NCI-H2171 treated with DMSO at 0.1 percent for 48 hours (cell line): ENCODE data around the gene ASB1.
A peak's percentile ranks its signal among the peaks of the same experiment; 100 is the strongest.

Source experiments
- DNase-seq: peaks from one replicate; lab custom pipeline; 2025; lab: John Stamatoyannopoulos, UW

The ASB1 gene, protein sequence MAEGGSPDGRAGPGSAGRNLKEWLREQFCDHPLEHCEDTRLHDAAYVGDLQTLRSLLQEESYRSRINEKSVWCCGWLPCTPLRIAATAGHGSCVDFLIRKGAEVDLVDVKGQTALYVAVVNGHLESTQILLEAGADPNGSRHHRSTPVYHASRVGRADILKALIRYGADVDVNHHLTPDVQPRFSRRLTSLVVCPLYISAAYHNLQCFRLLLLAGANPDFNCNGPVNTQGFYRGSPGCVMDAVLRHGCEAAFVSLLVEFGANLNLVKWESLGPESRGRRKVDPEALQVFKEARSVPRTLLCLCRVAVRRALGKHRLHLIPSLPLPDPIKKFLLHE

DNA sequence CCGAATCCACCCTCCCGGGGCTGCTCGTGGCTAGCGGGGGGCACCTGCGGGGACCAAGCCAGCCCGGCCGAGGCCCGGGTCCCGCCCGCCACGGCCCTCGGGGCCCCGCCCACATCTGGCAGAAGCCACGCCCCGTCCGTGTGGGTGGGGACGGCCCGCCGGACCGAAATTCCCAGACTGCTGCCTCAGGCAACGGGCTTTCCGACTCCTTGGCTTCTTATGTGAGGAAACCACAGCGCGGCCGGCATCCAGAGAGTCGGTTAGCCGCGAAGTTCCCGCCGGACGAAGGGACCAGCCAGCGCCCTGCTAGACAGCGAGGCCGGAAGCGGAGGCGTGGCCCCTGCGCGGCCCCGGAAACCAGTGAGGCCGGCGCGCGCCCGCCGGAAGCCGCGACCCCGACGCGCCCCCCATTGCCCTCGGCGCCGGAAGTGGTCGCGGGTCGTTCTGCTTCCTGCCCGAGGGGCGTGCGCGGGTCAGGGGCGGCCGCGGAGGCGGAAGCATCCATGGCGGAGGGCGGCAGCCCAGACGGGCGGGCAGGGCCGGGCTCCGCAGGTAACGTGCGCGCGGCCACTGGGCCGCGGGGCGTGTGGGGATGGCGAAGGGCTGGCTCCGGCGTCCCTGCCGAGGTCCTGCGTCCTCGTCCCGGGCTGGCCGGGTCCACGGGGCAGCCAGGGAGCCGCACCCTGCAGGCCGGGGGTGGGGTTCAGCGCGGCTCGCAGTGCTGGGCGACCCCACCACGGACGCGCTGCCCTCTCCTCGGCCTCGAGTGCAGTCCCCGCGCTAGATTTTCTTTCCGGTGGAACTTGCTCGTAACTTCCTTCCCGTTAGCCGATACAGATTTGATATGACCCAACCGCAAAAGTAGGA lies at the start of gene ASB1:
TSS of gene ASB1 (plus strand) at position 360 of the 867 bp plus-strand sequence. CDS start at position 504, 144 bp downstream.
- peak; percentile 58 for DNase-seq

DNA sequence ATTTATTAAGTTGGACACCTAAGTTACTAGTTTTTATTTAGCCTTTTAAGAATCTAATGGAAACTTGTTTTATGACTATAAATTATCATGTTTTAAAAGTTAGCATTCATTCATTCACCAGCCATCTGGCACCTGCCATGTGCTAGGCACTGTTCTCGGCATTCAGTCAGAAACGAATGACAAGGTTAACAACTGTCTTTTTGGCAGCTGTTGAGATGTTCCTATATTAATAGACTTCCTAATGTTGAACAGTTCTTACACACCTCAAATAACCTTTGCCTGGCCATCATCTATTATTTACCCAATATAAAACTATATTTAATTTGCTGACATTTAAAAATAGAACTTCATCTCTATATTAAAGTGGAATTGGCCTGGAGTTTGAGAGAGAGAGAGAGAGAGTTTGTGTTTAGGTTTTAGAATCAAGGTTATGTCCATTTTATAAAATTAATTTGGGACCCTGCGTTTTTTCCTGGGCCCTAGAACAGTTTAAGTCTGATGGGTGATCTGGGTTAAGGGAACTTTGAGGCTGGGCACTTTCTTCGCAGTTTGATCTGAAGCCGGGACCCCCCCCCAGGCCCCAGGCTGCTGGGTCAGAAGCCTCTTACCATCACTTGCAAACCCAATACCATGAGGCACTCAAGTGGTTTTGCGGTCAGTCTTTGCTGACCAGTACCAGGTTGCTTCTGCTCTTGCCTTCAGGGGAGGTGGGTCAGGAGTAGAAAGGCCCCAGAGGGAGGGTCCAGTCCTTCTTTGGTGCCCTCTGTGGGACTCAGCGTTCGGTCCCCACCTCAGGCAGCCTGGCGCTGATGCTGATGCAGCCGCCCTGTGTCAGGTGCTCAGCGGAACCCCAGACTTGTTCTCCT lies 48.3 kb upstream of the ASB1 start:
- peak; percentile 39 for DNase-seq

DNA sequence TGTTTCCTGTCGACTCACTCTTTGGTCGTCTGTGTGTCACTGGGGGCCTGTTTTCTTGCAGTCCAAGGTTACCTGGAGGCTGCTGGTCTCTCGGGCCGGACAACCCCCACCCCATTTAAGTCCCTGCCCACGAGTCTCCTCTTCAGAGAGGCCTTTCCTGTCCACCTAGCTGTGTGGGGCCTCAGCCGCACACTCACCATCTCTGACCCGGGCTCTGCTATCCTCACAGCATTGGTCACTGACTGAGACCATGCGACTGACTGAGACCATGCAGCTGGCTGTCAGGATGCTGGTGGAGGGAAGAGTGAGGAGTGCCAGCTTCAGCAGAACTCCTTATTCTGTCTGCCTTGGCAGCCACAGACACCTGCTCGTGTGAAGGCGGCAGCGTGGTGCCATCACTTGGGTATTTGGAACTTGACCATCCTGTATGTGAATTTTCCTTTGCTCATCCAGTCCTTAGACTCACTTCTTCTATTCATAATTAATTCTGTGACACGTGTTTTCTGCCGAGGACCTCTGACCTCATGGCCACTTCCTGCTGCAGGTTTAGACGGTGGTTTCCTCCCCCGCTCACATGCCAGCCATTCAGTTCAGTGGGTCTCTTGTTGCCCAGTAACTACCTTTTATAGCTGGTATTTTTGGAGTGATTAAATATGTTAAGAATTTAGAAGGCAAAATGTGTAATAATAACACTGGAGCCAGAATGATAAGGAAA lies 47.5 kb upstream of the ASB1 start:
- DNase-seq = no peak

DNA sequence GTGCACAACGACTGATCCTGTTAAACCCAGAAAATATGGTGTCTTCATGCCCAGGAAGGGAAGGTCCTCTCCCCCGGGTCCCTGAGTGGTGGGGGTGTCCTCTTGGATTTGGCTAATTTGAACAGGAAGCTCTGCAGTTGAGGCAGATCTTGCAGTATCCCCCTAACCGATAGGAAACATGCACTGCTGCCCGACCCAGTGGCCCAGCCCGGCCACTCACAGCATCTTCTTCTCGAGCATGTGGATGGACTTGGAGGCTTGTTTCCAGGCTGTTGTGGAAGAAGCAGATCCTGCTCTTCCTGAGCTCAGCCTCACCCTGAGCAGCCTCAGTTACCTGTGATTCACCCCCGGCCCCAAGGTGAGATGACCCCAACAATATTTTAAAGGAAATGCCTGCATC lies 46.4 kb upstream of the ASB1 start:
- no peak for DNase-seq

DNA sequence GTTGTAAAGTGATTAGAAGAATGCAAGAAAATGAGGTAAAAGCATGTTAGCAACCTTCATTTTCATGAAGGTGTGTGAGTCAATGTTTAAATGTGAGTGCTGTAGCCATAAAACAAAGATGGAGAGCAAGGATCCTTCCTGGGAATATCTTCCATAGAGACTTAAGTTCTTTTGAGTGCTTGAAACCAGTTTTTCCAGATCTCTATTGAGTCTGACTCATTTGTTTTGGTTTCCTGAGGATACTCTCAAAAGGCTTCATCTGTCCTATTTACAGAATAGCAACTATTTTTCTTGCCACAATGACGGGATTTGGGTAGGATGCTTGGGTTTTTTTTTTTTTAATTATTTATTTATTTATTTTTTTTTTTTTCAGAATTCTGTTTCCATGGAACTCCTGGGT lies 45.9 kb upstream of the ASB1 start:
- DNase-seq = no peak

DNA sequence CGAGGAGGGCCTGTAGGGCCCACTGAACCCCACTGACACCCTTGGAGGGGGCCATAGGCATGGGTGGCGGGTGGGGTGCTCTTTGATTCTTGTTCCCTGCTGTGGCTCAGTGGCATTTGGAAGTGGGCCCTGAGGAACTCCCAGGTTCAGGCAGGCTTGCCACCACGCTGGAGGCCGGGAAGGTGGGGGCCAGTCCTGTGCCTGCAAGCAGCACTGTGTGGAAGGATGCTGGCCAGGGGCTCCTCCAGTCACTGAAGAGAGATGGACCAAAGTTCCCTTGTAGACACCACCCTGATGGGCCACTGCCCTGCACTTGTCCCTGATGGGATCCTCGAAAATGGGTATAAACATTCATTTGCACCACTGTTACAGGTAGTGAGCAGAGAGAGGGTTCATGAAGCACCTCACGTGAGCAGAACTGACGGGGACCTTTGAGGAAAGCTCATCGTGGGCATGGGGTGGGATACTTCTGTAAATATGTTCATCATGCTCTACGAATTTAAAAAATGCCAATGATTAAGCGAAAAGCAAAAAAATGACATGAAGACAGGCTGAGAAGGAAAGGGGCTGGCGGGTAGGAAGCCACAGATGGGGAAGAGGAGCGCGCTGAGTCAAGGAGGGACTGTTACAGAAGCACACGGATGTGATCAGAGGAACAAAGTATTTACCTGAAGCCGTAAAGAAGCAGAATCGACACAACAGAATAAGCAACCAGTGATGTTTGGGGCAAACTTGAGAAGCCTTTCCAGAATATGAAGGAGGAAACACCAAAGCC lies 45.2 kb upstream of the ASB1 start:
- DNase-seq = no peak

DNA sequence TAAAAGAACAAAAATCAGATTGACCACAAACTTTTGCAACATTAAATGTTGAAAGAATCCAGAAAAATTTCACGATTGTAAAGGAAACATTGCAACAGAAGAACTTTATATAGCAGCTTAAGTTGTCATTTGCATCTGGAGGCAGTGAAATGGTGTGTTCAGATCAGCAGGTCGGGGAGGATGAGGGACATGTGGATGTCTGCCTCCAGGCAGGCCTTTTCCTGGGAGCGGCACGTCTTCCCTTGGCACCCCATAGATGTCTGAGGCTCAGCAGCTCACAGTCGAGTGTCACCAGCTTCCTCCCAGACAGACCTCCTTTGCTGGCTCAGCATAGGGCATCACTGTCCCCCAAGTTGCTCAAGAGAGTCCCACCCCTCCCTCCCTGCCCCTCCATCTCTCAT lies 44.3 kb upstream of the ASB1 start:
- DNase-seq = no peak

DNA sequence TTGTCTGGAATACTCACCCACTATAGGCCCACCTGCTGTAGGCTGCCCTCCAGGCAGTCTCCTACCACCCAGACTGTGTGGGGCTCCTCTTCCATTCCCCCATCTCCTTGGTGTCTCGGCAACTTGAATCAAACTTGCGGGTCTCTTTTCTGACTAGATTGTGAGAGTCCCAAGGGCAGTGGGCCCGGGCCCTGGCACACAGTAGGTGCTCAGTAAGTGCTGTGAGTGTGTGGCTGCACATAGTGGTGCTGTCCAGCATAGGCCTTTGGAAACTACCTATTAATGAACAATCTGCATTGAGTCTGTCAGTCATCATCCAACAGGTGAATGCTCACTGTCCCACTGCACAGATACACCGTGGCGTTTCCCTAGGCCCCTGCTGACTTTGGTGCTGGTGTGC lies 43.6 kb upstream of the ASB1 start:
- no peak for DNase-seq

DNA sequence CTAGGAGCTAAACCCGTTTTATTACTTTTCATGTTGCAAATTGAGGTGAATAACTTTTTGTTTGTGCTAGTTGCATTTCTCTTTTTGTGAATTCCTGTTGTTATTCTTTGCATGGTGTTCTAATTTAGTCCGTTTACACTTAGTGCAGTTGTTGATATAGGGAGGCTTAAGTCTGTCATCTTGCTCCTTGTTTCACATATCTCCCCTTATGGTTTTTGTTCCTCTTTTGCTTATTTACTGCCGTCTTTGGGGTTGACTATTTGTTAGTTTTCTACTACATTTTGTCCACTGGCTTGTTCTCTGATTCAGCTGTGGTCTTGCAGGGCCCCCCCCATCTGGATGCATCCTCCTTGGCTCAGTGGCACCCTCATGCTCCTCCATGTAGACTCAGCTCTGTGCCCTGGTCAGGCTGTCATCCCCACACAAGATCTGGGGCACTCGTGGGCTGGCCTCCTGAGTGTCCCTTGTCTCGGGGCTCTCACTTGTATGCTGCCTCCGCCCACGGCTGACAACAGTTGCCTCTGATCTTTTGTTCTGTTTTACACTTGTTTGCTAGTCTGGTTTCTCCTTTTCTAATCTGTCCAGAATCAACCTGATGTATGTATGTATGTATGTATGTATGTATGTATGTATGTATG lies 42.9 kb upstream of the ASB1 start:
- DNase-seq = no peak

DNA sequence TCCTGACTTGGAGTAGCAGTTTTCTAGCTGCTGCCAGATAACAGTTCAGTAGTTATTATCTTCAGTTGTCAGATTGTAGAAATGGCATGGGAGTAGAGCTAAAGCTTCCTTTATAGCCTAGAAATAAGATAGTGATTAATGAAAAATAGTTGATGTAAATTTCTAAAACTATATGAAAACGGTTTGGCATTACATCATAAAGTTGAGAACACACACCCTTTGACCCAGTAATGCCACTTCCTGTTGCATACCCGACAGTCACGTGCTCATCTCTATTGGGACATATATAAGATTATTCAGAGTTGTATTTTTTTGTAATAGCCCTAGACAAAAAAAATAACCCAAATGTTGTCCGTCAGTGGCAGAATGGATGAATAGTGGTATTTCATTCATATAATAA lies 39.4 kb upstream of the ASB1 start:
- DNase-seq = no peak

DNA sequence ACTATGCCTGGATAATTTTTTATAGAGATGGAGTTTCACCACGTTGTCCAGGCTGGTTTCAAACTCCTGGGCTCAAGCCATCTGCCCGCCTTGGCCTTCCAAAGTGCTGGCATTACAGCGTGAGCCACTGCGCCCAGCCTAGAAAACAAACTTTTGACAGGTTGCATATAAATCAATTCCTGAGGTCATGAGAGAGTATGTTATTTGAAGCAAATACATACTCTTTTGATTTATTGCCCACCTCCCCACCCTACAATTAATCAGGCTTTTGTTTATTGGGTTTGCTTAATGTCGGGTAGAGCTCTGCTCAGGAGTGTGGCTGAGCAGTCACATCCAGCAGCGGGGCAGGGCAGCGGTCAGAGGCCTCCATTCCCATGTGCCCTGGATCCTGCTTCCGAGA lies 37.9 kb upstream of the ASB1 start:
- DNase-seq = no peak

DNA sequence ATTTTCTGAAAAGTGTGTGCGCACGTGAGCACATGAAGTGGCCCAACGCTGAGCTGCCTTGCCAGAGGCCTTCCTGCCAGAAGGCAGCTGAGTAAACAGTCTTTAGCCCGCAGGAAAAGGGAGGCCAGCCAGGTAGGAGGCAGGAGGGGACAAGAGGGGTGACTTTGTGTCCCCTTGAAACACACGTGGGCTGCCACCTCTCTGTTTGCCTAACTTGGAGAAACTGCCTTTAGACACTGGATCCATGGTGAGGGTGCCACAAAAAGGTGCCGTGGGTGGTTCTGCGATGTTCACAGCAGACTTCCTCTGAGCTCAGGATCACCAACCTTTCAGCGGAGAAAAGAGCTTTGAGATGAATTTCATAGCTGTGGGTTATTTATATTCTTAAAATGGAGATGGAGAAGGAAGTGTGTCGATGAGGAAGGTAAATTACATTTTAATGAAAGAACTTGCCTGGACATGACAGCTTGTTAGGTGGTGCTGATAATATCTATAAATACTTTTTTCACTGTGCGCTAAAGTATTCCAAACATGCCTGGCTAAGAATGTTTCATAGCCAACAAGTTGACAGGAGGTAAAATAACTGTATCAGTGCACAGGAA lies 36.6 kb upstream of the ASB1 start:
- peak; percentile 1 for DNase-seq

DNA sequence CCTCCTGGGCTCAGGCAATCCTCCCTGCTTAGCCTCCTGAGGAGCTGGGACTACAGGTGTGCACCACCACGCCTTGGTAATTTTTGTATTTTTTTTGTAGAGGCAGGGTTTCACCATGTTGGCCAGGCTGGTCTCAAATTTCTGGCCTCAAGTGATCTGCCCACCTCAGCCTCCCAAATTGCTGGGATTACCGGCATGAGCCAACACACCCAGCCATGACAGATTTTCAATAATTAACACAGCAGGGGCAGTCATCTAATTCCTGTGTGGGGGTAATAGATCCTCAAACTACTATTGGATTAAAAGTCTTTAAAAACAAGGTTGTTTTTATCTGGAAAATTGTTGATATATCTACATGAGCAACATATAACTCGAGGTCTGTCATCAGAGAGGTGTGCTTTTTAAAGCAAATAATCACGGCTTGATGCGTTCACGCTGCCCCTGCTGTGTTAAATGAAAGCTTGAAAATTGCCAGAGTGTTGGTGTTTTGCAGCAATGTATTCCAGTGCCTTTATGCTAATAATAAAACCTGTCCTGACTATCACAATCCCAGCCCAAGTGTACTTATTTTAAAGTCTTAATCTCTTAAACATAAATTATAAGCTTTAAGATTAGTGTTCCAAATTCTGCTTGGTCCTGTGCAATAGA lies 35.6 kb upstream of the ASB1 start:
- peak; percentile 1 for DNase-seq

DNA sequence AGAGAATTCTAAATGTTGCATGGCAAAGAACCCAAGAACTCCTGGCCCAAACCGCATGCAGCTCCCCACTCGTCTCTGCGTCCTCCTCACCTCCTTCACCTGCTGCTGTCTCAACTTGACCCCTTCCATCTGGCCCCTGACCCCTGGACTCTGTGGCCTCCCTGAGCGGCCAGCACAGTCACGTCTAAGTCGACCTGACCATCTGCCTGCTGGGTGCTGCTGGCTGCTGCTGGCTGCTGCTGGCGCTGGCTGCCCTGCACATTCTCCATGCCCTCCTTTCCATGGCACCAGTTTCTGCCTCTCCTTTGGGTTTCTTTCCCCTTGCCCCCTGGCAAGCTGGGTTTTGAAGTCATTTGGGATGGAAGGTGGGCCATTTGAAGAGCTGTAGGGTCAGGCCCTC lies 30.1 kb upstream of the ASB1 start:
- DNase-seq = no peak

DNA sequence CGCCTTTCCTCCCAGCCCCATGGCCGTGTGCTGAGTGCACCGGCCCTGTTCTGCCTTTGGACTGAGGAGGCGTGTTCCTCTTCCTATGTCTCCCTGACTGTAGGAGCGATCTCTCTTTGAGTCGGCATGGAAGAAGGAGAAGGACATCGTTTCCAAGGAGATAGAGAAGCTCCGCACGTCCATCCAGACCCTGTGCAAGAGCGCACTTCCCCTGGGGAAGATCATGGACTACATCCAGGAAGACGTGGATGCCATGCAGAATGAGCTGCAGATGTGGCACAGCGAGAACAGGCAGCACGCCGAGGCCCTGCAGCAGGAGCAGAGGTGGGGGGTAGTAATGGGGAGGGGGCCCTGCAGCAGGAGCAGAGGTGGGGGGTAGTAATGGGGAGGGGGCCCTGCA lies 29.4 kb upstream of the ASB1 start:
- DNase-seq = no peak

DNA sequence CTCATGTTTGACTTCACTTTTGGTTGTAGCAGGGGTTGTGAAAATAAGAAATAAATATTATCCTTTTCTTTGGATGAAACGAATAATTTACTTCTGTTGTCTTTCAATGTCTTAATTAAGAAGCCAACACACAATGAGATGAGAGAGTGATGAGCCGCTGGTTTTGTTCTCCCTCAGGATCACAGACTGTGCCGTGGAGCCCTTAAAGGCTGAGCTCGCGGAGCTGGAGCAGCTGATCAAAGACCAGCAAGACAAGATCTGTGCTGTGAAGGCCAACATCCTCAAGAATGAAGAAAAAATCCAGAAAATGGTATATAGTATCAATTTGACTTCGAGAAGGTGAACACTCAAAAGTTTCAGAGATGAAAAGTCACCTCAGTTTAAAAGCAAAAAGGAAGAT lies 28.1 kb upstream of the ASB1 start:
- no peak for DNase-seq

DNA sequence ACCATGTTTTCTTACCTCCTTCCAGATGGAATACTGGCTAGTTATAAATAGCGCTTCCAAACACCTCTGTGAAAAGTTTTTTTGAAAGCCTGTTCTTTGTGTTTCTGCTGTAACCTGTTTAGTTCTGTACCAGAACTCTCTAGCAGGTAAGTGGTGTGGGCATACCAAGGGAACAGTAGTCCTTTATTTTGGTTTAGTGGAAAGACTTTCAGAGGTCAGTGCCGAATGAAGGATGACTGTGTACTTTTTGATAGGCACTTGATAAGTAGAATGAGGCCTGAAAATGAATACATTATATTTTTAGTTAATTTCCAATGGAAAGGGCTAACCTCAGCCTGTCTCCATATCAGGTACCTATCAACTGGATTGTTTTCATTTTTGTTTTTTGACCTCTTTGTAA lies 27.6 kb upstream of the ASB1 start:
- DNase-seq = no peak

DNA sequence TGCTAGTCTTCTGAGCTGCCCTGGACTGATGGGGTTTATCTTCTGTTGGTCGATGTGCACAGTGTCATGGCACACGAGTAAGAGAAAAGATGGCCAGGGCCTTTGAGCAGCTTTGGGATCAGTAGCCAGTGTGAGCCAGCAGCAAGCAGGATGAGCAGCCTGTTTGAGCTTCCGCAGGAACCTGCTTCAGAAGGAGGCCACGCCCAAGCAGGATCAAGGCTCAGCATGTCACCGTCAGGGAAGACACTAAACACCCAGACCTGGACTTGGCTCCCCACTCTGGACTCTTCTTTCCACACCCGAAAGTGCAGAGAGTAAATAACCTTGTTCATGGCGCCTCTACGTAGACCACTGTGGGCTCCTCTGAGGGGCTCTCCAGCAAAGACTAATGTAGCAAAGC lies 25.2 kb upstream of the ASB1 start:
- no peak for DNase-seq

DNA sequence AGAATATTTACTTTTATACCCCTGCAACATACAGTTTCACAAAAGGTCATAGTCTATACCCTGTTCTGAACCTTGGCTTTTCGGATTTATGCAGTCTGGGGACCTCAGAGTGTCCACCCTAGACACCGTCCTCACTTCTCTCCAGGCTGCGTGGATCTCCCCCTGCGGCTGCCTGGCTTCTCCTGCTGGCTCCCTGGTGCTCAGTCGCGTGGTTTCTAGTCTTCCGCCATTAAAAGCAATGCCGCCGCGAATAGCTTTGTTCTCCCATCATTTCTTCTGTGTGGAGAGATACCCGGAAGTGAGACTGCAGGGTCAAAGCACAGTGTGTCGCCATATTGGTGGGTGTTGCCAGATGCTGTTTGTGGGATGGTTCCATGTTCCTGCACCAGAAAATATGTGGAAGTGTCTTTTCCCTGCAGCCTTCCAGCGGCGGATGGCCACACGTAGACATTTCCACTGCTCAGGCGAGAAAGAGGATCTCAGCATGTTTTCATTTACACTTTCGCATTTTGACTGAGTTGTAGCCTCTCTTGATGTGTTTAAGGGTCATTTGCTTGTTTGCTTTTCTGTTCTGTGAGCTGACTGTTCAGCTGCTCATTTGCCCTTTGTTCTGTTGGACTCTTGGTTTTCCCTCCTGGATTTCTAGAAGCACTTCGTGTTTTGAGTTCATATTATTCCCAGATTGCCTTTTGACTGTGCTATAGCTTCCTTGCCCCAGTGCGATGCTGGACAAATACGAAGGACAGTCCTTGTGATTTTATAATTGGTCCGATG lies 22.9 kb upstream of the ASB1 start:
- DNase-seq = no peak
